Measurements from ENCODE around the gene TTC19. TPM values are rescaled to one million over a fixed set of nuclear protein-coding genes. Genes with fewer than 3 reads are reported as not detected.
A peak's percentile ranks its signal among the peaks of the same experiment; 100 is the strongest.

The TTC19 gene
- total RNA-seq: 10 to 100 TPM; 18.8 to 20.8 TPM

DNA sequence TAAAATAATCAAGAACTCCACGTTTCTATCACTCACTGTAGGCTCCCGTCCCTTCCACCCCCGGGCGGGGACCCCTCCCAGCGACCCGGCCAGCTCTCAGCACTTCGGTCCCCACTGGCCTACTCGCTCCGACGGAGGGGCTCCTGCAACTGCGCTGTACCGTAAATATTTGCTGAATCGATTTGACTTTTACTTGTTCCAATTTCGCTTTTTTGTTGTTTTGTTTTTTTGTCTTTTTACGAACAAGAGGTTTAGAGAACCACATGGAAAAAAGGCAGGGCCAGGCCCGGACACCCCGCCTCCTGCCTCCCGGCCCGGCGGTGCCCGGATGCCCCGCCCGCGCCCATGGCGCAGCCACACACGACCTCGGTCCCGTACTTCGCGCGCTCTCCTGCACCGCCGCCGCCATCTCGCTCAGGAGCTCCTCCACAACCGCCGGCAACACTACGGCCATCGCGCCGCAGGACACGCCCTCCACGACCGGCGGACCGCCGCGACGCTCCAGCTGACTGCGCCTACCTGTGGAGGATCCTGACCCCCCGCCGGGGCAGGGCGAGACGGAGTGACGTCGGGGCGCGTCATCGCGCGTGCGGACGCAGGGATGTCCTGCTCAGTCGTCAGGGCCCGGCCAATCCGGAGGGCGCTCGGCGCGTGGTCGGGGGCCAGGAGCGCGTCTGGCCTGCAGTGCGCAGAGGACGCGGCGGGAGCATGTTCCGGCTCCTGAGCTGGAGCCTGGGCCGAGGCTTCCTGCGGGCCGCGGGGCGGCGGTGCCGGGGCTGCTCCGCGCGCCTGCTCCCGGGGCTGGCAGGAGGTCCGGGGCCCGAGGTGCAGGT lies at the start of gene TTC19, which contains the start of gene ZSWIM7:
TTC19 (plus strand) TSS at position 684 of the 833 bp plus-strand sequence; CDS start at position 709, 25 bp downstream.
ZSWIM7 (minus strand) TSS at position 564 of the 833 bp plus-strand sequence; CDS start at position 454, 110 bp downstream.
- CTCF ChIA-PET: interaction anchor here (0.6 to 3.7 kb wide), 10 partner anchors 13 to 320 kb away, joined by 3 to 26 read pairs (median 4); partner anchors contain the start of gene ADORA2B
- H3K27me3 Mint-ChIP-seq (ENCODE audit: low read depth): no peaks in the 10 kb centered on the region
- H3K9me3 Mint-ChIP-seq: no peaks in the 10 kb centered on the region
- intact Hi-C loops (cut with micrococcal nuclease): loop anchor here (1.0 to 5.0 kb wide), 8 partner anchors 18 to 739 kb away; partner anchors contain the start of genes PIGL and ZNF286A
- peak within 1 kb of the TSS; percentile 92 for H3K27ac Mint-ChIP-seq
- peak within 1 kb of the TSS; percentile 98 for H3K4me3 Mint-ChIP-seq
- peak; percentile 93 for DNase-seq
- peaks cover 31% of the 10 kb centered on the region for H3K36me3 Mint-ChIP-seq (ENCODE audit: low read depth)
- H3K4me1 Mint-ChIP-seq (ENCODE audit: low read depth): peaks cover 23% of the 10 kb centered on the region

- Mint-ChIP-seq H3K36me3 (ENCODE audit: low read depth) (no peaks in the 10 kb centered on the region), H3K4me3 (no peak overlapping the region), H3K4me1 (ENCODE audit: low read depth) (peaks cover 2% of the 10 kb centered on the region), H3K27ac (no peak overlapping the region), H3K9me3 (no peaks in the 10 kb centered on the region), H3K27me3 (ENCODE audit: low read depth) (peaks cover 26% of the 10 kb centered on the region)
- CTCF ChIA-PET: interaction anchor here (1.2 kb wide), 1 partner anchor 48 kb away, joined by 3 read pairs; the partner anchor contains the start of gene ZSWIM7
- no peak for DNase-seq
- intact Hi-C loops (cut with micrococcal nuclease): no loop called here
These were observed 48.1 kb upstream of the TTC19 start for GRCh38 chr17:15951368-15952047.

GRCh38 chr17:15952048-15952532 lies 47.5 kb upstream of the TTC19 start:
- H3K36me3 Mint-ChIP-seq (ENCODE audit: low read depth): no peaks in the 10 kb centered on the region
- CTCF ChIA-PET: interaction anchor here (1.2 kb wide), 1 partner anchor 47 kb away, joined by 3 read pairs; the partner anchor contains the start of gene ZSWIM7

DNA sequence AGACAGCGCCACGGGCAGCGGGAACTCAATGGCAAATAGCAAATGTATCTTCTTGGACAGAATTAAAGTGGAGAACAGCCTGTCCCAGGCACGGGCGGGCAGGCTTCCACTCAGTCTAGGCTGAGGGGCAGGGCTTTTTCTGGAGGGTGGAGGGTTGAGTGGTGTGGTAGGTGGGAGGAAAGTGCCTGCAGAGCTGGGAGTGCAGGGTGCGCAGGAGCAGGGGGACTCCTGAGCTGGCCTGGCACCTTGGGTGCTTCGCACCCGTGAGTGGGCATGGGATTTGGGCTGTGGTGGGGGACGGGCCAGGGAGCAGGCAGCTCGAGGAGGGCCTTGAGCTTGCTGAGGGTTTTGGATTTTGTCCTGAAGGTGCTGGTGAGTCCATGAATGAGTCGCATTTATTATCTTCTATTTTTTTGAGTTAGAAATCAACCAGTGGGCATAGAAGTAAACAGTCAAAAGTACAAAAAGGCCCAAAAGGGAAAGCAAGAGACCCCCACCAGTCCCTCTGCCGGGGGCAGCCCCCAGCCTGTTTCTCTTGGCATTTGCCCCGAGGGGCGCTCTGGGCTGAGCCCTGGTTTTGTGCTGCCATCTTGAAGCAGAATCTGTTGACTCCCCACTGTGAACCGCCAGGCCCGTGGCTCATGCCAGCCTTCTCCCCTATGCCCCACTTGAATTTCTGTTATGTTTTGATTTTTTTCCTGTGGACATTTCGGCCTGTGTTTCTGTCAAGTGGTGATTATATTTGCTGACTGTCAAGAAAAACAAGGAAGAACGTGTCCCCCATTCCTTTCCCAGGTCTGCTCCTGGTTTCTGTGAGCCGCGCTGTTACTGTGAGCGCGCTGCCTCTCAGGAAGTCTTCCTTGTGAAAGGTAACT lies 46.5 kb upstream of the TTC19 start:
- intact Hi-C loops (cut with micrococcal nuclease): no loop called here
- CTCF ChIA-PET: no interaction called here
- H3K27ac Mint-ChIP-seq: no peak overlapping the region
- no peaks in the 10 kb centered on the region for H3K36me3 Mint-ChIP-seq (ENCODE audit: low read depth)
- no peak for DNase-seq
- no peak overlapping the region for H3K4me3 Mint-ChIP-seq
- H3K27me3 Mint-ChIP-seq (ENCODE audit: low read depth): peaks cover 25% of the 10 kb centered on the region
- peaks cover 13% of the 10 kb centered on the region for H3K4me1 Mint-ChIP-seq (ENCODE audit: low read depth)
- no peaks in the 10 kb centered on the region for H3K9me3 Mint-ChIP-seq

More at GRCh38 chr17:15952048-15952532, 47.5 kb upstream of the TTC19 start:
- peaks cover 23% of the 10 kb centered on the region for H3K27me3 Mint-ChIP-seq (ENCODE audit: low read depth)
- no peak overlapping the region for H3K4me3 Mint-ChIP-seq
- no peaks in the 10 kb centered on the region for H3K9me3 Mint-ChIP-seq
- intact Hi-C loops (cut with micrococcal nuclease): no loop called here
- no peak for DNase-seq
- H3K27ac Mint-ChIP-seq: no peak overlapping the region
- H3K4me1 Mint-ChIP-seq (ENCODE audit: low read depth): peaks cover 5% of the 10 kb centered on the region

GRCh38 chr17:15954222-15954621 lies 45.4 kb upstream of the TTC19 start:
- peaks cover 27% of the 10 kb centered on the region for H3K27me3 Mint-ChIP-seq (ENCODE audit: low read depth)
- H3K4me3 Mint-ChIP-seq: no peak overlapping the region
- intact Hi-C loops (cut with micrococcal nuclease): no loop called here
- H3K36me3 Mint-ChIP-seq (ENCODE audit: low read depth): no peaks in the 10 kb centered on the region
- peaks cover 22% of the 10 kb centered on the region for H3K4me1 Mint-ChIP-seq (ENCODE audit: low read depth)
- DNase-seq: no peak
- CTCF ChIA-PET: no interaction called here
- no peaks in the 10 kb centered on the region for H3K9me3 Mint-ChIP-seq
- no peak overlapping the region for H3K27ac Mint-ChIP-seq

GRCh38 chr17:15955793-15956541 lies 43.7 kb upstream of the TTC19 start:
- H3K27ac Mint-ChIP-seq: no peak overlapping the region
- H3K27me3 Mint-ChIP-seq (ENCODE audit: low read depth): peaks cover 27% of the 10 kb centered on the region
- H3K36me3 Mint-ChIP-seq (ENCODE audit: low read depth): no peaks in the 10 kb centered on the region
- H3K9me3 Mint-ChIP-seq: no peaks in the 10 kb centered on the region
- intact Hi-C loops (cut with micrococcal nuclease): no loop called here
- DNase-seq: no peak
- H3K4me1 Mint-ChIP-seq (ENCODE audit: low read depth): peaks cover 29% of the 10 kb centered on the region
- CTCF ChIA-PET: no interaction called here
- H3K4me3 Mint-ChIP-seq: no peak overlapping the region

- Mint-ChIP-seq H3K4me3 (no peak overlapping the region), H3K27me3 (ENCODE audit: low read depth) (peaks cover 33% of the 10 kb centered on the region), H3K36me3 (ENCODE audit: low read depth) (no peaks in the 10 kb centered on the region), H3K4me1 (ENCODE audit: low read depth) (peaks cover 29% of the 10 kb centered on the region), H3K27ac (no peak overlapping the region), H3K9me3 (no peaks in the 10 kb centered on the region)
- DNase-seq: peak; percentile 45
- CTCF ChIA-PET: interaction anchor here (0.9 kb wide), 1 partner anchor 55 kb away, joined by 3 read pairs; no protein-coding TSS in a partner anchor
- intact Hi-C loops (cut with micrococcal nuclease): no loop called here
These were observed 42.4 kb upstream of the TTC19 start for GRCh38 chr17:15957206-15957605.

- CTCF ChIA-PET: interaction anchor here (0.9 to 2.1 kb wide), 3 partner anchors 13 to 129 kb away, joined by 3 to 11 read pairs (median 3); partner anchors contain the start of gene ADORA2B
- no peak for DNase-seq
- H3K27ac Mint-ChIP-seq: no peak overlapping the region
- H3K36me3 Mint-ChIP-seq (ENCODE audit: low read depth): no peaks in the 10 kb centered on the region
- H3K4me1 Mint-ChIP-seq (ENCODE audit: low read depth): peaks cover 29% of the 10 kb centered on the region
- peaks cover 32% of the 10 kb centered on the region for H3K27me3 Mint-ChIP-seq (ENCODE audit: low read depth)
- intact Hi-C loops (cut with micrococcal nuclease): loop anchor here (2.0 kb wide), 2 partner anchors 257 to 459 kb away; partner anchors contain the start of gene NCOR1
- H3K4me3 Mint-ChIP-seq: no peak overlapping the region
- H3K9me3 Mint-ChIP-seq: no peaks in the 10 kb centered on the region
These were observed 41.9 kb upstream of the TTC19 start for GRCh38 chr17:15957608-15958307.

- intact Hi-C loops (cut with micrococcal nuclease): loop anchor here (2.0 kb wide), 2 partner anchors 256 to 458 kb away; partner anchors contain the start of gene NCOR1
- no peaks in the 10 kb centered on the region for H3K36me3 Mint-ChIP-seq (ENCODE audit: low read depth)
- no peaks in the 10 kb centered on the region for H3K9me3 Mint-ChIP-seq
- no peak overlapping the region for H3K27ac Mint-ChIP-seq
- CTCF ChIA-PET: interaction anchor here (0.6 to 2.1 kb wide), 3 partner anchors 14 to 502 kb away, joined by 3 to 11 read pairs (median 5); partner anchors contain the start of gene ADORA2B
- H3K4me3 Mint-ChIP-seq: no peak overlapping the region
- DNase-seq: no peak
- H3K4me1 Mint-ChIP-seq (ENCODE audit: low read depth): peaks cover 29% of the 10 kb centered on the region
- peaks cover 33% of the 10 kb centered on the region for H3K27me3 Mint-ChIP-seq (ENCODE audit: low read depth)
These were observed 41.2 kb upstream of the TTC19 start for GRCh38 chr17:15958484-15958854.

DNA sequence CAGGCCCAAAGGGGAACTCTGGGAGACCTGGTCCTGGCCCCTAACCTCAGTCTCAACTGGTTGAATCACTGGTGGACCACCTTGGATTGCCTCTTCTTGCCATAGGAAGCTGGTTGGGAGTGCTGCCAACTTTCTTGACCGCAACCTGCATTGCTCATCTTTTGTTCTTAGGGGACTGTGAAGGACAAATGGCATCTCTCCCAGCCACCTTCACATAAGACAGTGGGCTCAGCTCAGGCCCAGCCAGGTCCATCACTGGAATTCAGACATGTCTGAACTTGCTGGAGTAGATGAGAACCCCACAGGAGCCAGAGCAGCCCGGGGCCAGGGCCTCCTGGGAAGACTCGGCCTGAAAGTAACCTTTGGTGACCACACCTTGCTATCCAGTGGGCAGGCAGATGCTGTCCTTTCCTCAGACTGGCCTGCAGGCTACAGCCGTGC lies 35.9 kb upstream of the TTC19 start:
- no peaks in the 10 kb centered on the region for H3K36me3 Mint-ChIP-seq (ENCODE audit: low read depth)
- no peak for DNase-seq
- peaks cover 23% of the 10 kb centered on the region for H3K27me3 Mint-ChIP-seq (ENCODE audit: low read depth)
- no peak overlapping the region for H3K27ac Mint-ChIP-seq
- intact Hi-C loops (cut with micrococcal nuclease): no loop called here
- CTCF ChIA-PET: no interaction called here
- no peak overlapping the region for H3K4me3 Mint-ChIP-seq
- H3K9me3 Mint-ChIP-seq: no peaks in the 10 kb centered on the region
- peaks cover 22% of the 10 kb centered on the region for H3K4me1 Mint-ChIP-seq (ENCODE audit: low read depth)
